Stimulated activated CD8-positive, alpha-beta memory T cell treated with anti-CD3 and anti-CD28 coated beads, Interleukin-7, amount 100 ng/mL, for 1 hour (primary cell): ENCODE data around the gene ERFE.

Experiments used
- DNase-seq, 2 donors: peaks; one replicate each; pipeline ENCODE4 v3.0.0-alpha.2; 2020; ENCODE audit warnings: low read depth in 2 of 2

The ERFE gene

GRCh38 chr2:238203973-238204683, 45.4 kb downstream of the ERFE start:
- no peak for DNase-seq

GRCh38 chr2:238207006-238207405, 48.2 kb downstream of the ERFE start:
- DNase-seq, result no peak

- DNase-seq, result no peak
These were observed 57.9 kb downstream of the ERFE start for GRCh38 chr2:238216651-238217184.
